MM.1S (cell line): ENCODE results near the gene ELMO1.

Source experiments
- EZH2 ChIP-seq: fragments of 300-600 bp; sonication (generic); optimal IDR thresholded peaks from 2 replicates; pipeline ENCODE3; 2017; ENCODE audit warnings: low read depth, mild to moderate bottlenecking, antibody characterized with exemption, low read length, mixed read lengths
- EZH2phosphoT487 ChIP-seq: fragments of 300-600 bp; sonication (generic); IDR thresholded peaks from 2 replicates; pipeline ENCODE4 v1.6.1; 2018; ENCODE audit warnings: antibody characterized with exemption, low read length
- TF ChIP-seq, protein P1 (sequence below): fragments of 300-600 bp; sonication (generic); IDR thresholded peaks from 2 replicates; pipeline ENCODE4 v1.5.1; 2016; ENCODE audit warnings: antibody characterized with exemption, low read length, mixed read lengths

DNA sequence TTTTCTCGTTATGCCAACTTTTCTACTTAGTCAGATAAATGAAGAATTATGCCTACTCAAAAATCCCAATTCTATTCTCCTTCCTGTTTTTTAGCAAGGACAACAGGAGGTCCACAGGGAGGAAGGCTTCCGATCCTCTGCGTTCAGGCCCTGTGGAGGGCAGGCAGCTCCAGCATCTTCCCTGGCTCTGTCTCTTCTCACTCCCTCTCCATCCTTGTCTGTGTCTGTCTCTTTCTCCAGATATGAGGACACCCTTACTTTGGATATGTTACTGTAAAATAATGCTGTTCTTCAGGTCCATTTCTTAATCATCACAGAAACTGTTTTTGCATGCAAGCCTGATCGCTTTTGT is 166.6 kb downstream of the ELMO1 start:
- TF ChIP-seq, protein P1, sequence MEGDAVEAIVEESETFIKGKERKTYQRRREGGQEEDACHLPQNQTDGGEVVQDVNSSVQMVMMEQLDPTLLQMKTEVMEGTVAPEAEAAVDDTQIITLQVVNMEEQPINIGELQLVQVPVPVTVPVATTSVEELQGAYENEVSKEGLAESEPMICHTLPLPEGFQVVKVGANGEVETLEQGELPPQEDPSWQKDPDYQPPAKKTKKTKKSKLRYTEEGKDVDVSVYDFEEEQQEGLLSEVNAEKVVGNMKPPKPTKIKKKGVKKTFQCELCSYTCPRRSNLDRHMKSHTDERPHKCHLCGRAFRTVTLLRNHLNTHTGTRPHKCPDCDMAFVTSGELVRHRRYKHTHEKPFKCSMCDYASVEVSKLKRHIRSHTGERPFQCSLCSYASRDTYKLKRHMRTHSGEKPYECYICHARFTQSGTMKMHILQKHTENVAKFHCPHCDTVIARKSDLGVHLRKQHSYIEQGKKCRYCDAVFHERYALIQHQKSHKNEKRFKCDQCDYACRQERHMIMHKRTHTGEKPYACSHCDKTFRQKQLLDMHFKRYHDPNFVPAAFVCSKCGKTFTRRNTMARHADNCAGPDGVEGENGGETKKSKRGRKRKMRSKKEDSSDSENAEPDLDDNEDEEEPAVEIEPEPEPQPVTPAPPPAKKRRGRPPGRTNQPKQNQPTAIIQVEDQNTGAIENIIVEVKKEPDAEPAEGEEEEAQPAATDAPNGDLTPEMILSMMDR: no peak
- TF ChIP-seq EZH2: no peak
- no peak for TF ChIP-seq EZH2phosphoT487
